ENCODE measurements around the gene MVB12B. TPM values are rescaled to one million over a fixed set of nuclear protein-coding genes. Genes with fewer than 3 reads are reported as not detected.

Gene MVB12B
- total and polyA plus RNA-seq, 2 of the 8 experiments (the other 6 are each of a cell fraction or from before 2014, with no cell fraction given), result 2.6 to 5.0 TPM

DNA sequence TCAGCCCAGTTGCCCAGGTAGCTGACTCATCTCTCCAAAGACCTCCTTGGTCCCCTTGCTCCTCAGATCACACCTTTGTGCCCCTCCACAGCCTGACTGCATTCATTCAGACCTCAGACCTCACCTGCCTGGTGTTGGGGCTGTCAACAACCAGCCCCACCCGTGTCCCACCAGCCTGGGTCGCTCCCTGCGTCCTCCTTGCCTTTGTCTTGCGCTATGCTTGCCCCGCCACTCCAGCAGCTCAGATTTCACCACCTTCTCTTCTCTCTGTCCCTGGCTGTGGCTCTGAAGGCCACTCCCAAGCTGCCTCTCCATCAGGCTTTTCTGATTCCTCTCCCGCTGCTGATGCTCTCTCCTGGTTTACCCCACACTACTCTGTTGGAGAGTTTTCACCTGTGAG is 103.5 kb downstream of the MVB12B start (continued):
- TF ChIP-seq, protein P1, sequence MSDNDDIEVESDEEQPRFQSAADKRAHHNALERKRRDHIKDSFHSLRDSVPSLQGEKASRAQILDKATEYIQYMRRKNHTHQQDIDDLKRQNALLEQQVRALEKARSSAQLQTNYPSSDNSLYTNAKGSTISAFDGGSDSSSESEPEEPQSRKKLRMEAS (IDR thresholded peaks at IDR 0.05), result no peak
- TF ChIP-seq POLR2AphosphoS5 (IDR thresholded peaks at IDR 0.05; ENCODE audit: low read depth, low read length) (no peak), BCL11A (IDR thresholded peaks at IDR 0.05; ENCODE audit: low read depth in 2 of 2, low read length in 2 of 2) (no peak), GABPA (IDR thresholded peaks at IDR 0.05; ENCODE audit: borderline replicate concordance, insufficient read depth, low read length) (no peak)
